Tibial nerve (tissue), 4 donors: ENCODE data around the gene ZNF805. TPM values are rescaled to one million over a fixed set of nuclear protein-coding genes. Genes with fewer than 3 reads are reported as not detected.
A peak's percentile ranks its signal among the peaks of the same experiment; 100 is the strongest.
"Not testable (repeated sequence)": the region's sequence is repeated elsewhere in the genome, so short reads cannot be mapped to it uniquely, and the experiment has no call there.

Experiments used
- DNase-seq, 2 donors: peaks; one replicate each; pipeline ENCODE4 v3.0.0-alpha.2; 2019; ENCODE audit warnings: low spot score in 2 of 2
- H3K27ac ChIP-seq, 4 donors: fragments of 200-600 bp; sonication (generic) in 3 of 4; one replicate each; pipeline ENCODE4 v1.5.1; 2017 to 2019; ENCODE audit warnings: mild to moderate bottlenecking in 1 of 4
- H3K27me3 ChIP-seq, 2 donors: fragments of 200-600 bp; sonication (generic) in 1 of 2; one replicate each; pipeline versions ENCODE4 v1.5.1 to v1.6.0; 2017 to 2019
- H3K36me3 ChIP-seq, 3 donors: fragments of 200-600 bp; sonication (generic); one replicate each; pipeline ENCODE4 v1.5.1; 2018 to 2019
- H3K4me1 ChIP-seq, 4 donors: fragments of 200-600 bp; sonication (generic) in 3 of 4; one replicate each; pipeline ENCODE4 v1.5.1; 2017 to 2019
- H3K4me3 ChIP-seq, 4 donors: fragments of 200-600 bp; sonication (generic) in 3 of 4; one replicate each; pipeline ENCODE4 v1.5.1; 2017 to 2019; ENCODE audit warnings: mild to moderate bottlenecking in 1 of 4, moderate library complexity in 1 of 4
- H3K9me3 ChIP-seq, 4 donors: fragments of 200-600 bp; sonication (generic) in 3 of 4; one replicate each; pipeline ENCODE4 v1.5.1; 2017 to 2019
- EP300 ChIP-seq, 2 donors: sonication (generic); formaldehyde crosslinking; IDR thresholded peaks; one replicate each; pipeline ENCODE4 v1.6.1; 2017; ENCODE audit warnings: antibody characterized with exemption in 2 of 2, mild to moderate bottlenecking in 1 of 2
- POLR2A ChIP-seq, 2 donors: fragments of 450-650 bp; IDR thresholded peaks; one replicate each; pipeline ENCODE4 v1.6.1; 2017; ENCODE audit warnings: antibody characterized with exemption in 2 of 2, mild to moderate bottlenecking in 2 of 2, moderate library complexity in 2 of 2
- WGBS, 2 donors: methylation state at CpG; one replicate each; pipeline ENCODE4 v1.1.5; 2018; 5-methylcytosine and 5-hydroxymethylcytosine counted together
- total RNA-seq, 4 donors: library from RNA; depleted of rRNA; stranded (reverse); fragments of >200 nt; gene quantifications; one replicate each; pipeline ENCODE4 v1.1.0, GENCODE V29; 2016
- TF ChIP-seq, protein P1 (sequence below), 5 experiments: fragments of 200-600 bp in 3 of 5; fragments of 450-650 bp in 2 of 5; sonication (generic) in 3 of 5; IDR thresholded peaks; one replicate each; pipeline ENCODE4 v1.5.1; 2016 to 2019; ENCODE audit warnings: antibody characterized with exemption in 5 of 5, mild to moderate bottlenecking in 3 of 5, moderate library complexity in 2 of 5

Gene ZNF805
- 10 to 100 TPM; 16.2 to 24.7 (median 20.3) TPM for total RNA-seq

DNA sequence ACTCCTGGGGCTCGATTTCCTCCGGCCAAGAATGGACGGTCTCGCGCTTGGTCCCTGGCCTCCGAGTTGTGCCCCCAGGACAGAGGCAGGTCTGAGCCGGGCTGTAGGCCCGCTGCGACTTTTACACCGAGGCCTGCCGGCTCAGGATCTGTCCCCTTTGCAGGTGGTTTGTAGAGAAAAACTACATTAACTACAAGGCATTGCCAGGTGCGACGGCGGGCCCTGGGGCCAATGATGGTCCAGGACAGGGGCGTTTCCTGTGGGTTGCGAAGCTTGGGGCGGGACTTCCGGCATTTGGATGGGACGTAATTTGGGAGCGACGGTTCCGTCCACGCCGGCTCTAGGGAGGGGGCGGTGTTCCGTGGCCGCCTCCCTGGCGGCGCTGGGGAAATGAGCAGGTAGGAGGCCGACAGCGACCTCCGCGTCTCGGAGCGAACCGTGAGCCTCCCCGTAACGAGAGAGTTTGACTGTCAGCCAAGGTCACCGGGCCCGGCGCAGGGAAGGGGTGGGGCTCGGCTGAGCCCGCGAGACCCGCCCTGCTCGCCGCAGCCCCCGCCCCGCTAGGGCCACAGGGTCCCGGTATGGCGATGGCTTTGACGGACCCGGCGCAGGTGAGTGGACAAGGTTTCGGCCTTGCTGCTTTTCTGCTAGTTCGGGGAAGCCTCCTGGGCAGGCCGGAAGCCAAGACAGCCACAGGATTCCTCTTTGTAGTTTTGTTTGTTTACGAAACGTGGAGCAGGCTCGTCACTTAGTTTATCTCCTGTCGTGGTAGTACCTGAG is at the start of gene ZNF805:
TSS of gene ZNF805 (plus strand) at position 322 of the 780 bp plus-strand sequence. CDS start at position 582, 260 bp downstream.
- TF ChIP-seq POLR2A (IDR thresholded peaks at IDR 0.05): peak in 1 of 2 donors; percentile 54
- TF ChIP-seq, protein P1, sequence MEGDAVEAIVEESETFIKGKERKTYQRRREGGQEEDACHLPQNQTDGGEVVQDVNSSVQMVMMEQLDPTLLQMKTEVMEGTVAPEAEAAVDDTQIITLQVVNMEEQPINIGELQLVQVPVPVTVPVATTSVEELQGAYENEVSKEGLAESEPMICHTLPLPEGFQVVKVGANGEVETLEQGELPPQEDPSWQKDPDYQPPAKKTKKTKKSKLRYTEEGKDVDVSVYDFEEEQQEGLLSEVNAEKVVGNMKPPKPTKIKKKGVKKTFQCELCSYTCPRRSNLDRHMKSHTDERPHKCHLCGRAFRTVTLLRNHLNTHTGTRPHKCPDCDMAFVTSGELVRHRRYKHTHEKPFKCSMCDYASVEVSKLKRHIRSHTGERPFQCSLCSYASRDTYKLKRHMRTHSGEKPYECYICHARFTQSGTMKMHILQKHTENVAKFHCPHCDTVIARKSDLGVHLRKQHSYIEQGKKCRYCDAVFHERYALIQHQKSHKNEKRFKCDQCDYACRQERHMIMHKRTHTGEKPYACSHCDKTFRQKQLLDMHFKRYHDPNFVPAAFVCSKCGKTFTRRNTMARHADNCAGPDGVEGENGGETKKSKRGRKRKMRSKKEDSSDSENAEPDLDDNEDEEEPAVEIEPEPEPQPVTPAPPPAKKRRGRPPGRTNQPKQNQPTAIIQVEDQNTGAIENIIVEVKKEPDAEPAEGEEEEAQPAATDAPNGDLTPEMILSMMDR (IDR thresholded peaks at IDR 0.05): peak in 1 of 5 experiments; percentile 55
- peak; percentile 82 to 88 for TF ChIP-seq EP300 (IDR thresholded peaks at IDR 0.05)
- peak within 1 kb of the TSS; percentile 72 to 96 (median 84) for H3K4me3 ChIP-seq
- DNase-seq: peak; percentile 90 to 94
- H3K9me3 ChIP-seq: peaks cover 0 to 5% (median 0%) of the 10 kb centered on the region in 4 donors
- no peaks in the 10 kb centered on the region for H3K27me3 ChIP-seq
- peak within 1 kb of the TSS; percentile 82 to 94 (median 91) for H3K27ac ChIP-seq
- 1 to 2% methylated on average over 29 to 32 of the region's 61 CpGs for WGBS, 2 donors
- H3K36me3 ChIP-seq: peaks cover 2 to 35% (median 13%) of the 10 kb centered on the region in 3 donors
- H3K4me1 ChIP-seq: peaks cover 3 to 25% (median 17%) of the 10 kb centered on the region in 4 donors

DNA sequence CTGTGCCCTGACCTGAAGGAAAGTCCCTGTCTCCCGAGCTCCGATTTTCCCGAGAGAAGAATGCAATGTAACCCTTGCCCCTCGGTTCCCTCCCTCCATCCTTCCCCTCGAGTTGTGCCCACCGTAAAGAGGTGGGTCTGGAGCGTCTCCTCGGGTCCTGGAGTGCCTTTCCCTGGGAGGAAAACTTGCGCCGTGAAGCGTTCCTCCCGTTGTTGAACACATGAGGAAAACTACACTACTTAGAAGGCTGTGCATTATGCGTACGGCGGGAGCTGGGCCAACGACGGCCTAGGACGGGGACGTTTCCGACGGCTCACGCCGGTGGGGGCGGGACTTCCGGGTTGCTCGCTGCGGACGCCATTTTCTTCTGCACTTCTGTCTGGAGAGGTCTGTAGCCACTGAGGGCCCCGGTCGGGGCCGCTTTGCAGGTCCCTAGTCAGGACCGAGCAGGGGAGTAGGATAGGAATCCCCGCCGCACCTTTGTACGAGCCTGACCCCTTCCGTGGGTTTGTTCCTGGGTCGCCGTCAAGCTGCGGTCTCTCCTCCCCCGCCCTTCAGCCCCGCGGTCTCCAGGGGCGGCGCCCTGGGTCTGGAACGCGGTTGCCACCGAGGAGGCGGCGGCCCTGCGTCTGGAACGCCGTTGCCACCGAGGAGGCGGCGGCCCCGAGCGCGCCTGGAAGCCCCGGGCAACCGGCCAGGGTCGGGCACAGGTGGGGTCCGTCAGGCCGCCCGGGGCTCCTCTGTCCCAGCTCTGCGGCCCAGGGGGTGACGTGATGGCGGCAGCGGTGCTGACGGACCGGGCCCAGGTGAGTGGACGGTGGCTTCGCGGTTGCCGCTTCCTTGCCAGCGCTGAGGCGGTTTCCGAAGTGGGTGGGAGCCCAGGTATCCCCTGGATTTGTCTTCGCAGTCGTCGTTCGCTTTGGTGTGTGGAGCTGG is 49.0 kb upstream of the ZNF805 start, which contains the start of gene ZNF264:
TSS of gene ZNF264 (plus strand) at position 360 of the 936 bp plus-strand sequence. CDS start at position 774, 414 bp downstream.
- Histone ChIP-seq H3K4me1 (peaks cover 0 to 26% (median 13%) of the 10 kb centered on the region in 4 donors), H3K4me3 (peak within 1 kb of the TSS; percentile 79 to 99 (median 95)), H3K9me3 (peaks cover 0 to 12% (median 0%) of the 10 kb centered on the region in 4 donors), H3K36me3 (peaks cover 0 to 38% (median 18%) of the 10 kb centered on the region in 3 donors), H3K27me3 (no peaks in the 10 kb centered on the region), H3K27ac (peak within 1 kb of the TSS; percentile 80 to 92 (median 86))
- DNase-seq: peak; percentile 70 to 80
- WGBS, 2 donors: 1 to 2% methylated on average over 58 to 74 of the region's 81 CpGs
- TF ChIP-seq, protein P1 (IDR thresholded peaks at IDR 0.05): no peak
- peak in 1 of 2 donors; percentile 36 for TF ChIP-seq POLR2A (IDR thresholded peaks at IDR 0.05)
- peak; percentile 16 to 69 for TF ChIP-seq EP300 (IDR thresholded peaks at IDR 0.05)

DNA sequence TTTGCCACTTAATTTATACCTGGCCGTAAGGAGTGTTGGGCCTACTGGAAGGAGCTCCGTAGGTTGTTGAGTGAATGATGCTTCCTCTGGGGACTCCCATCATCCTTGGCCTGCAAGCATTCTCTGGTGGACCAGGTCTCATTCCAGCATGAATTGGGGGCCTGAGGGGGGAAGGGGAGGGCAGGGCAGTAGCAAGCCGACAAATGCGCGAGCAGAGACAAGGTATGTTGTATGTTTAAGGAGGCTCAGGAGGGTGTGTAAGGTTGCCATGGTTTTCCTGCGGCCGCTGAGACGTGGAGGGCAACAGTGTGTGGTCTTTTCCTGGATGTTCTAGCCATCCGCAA is 48.4 kb upstream of the ZNF805 start:
- 1 to 7% methylated on average over 9 of the region's 9 CpGs for WGBS, 2 donors
- DNase-seq: no peak
- peak overlapping the region; percentile 79 to 99 (median 95) for H3K4me3 ChIP-seq
- peaks cover 0 to 44% (median 22%) of the 10 kb centered on the region in 3 donors for H3K36me3 ChIP-seq
- H3K27me3 ChIP-seq: no peaks in the 10 kb centered on the region
- no peak for TF ChIP-seq POLR2A (IDR thresholded peaks at IDR 0.05)
- TF ChIP-seq, protein P1 (IDR thresholded peaks at IDR 0.05): no peak
- no peak for TF ChIP-seq EP300 (IDR thresholded peaks at IDR 0.05)
- H3K9me3 ChIP-seq: peaks cover 0 to 19% (median 0%) of the 10 kb centered on the region in 4 donors
- H3K27ac ChIP-seq: peak overlapping the region; percentile 80 to 92 (median 86)
- H3K4me1 ChIP-seq: peaks cover 0 to 26% (median 13%) of the 10 kb centered on the region in 4 donors

DNA sequence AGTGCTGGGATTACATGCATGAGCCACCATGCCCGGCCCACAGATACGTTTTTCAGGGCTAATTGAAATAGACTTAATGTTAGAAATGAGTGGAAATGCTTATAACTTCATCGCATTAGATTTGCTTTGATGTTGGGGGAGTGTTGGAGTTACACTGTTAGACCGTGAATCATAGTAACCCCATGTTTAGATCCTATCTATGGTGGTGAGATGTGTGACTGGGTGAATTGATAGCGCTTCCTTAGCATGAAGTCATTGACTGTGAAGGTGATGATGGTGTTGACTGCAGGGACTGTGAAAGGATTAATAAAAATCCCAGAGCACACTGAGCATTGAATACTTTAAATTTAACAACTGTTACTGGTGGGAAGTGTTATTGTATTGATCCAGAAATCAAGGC is 47.4 kb upstream of the ZNF805 start:
- peaks cover 0 to 54% (median 22%) of the 10 kb centered on the region in 3 donors for H3K36me3 ChIP-seq

DNA sequence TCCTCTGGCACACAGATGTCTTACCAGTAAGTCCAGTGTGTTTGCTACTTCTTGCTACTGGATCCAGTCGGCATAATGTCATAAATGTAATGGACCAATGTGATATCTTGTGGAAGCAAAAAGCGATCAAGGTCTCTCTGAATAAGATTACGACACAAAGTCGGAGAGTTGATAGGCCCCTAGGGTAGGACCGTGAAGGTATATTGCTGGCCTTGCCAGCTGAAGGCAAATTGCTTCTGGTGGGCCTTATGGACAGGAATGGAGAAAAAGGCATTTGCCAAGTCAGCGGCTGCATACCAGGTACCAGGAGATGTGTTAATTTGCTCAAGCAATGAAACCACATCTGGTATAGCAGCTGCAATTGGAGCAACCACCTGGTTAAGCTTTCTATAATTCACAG is 42.6 kb upstream of the ZNF805 start:
- H3K27me3 ChIP-seq, DNase-seq, H3K27ac ChIP-seq, H3K4me3 ChIP-seq: not testable (repeated sequence)
- Histone ChIP-seq H3K4me1 (peaks cover 0 to 25% (median 5%) of the 10 kb centered on the region in 4 donors), H3K9me3 (peaks cover 0 to 63% (median 5%) of the 10 kb centered on the region in 4 donors), H3K36me3 (peaks cover 0 to 100% (median 36%) of the 10 kb centered on the region in 3 donors)
- 97 to 98% methylated on average over 6 of the region's 6 CpGs for WGBS, 2 donors

More for the DNA sequence above, 47.4 kb upstream of the ZNF805 start:
- H3K27me3 ChIP-seq: no peaks in the 10 kb centered on the region
- H3K9me3 ChIP-seq: peaks cover 0 to 25% (median 0%) of the 10 kb centered on the region in 4 donors
- peaks cover 0 to 26% (median 13%) of the 10 kb centered on the region in 4 donors for H3K4me1 ChIP-seq
- 90 to 94% methylated on average over 5 of the region's 5 CpGs for WGBS, 2 donors
- no peak overlapping the region for H3K27ac ChIP-seq
- TF ChIP-seq POLR2A (IDR thresholded peaks at IDR 0.05): no peak
- TF ChIP-seq, protein P1 (IDR thresholded peaks at IDR 0.05): no peak
- no peak for TF ChIP-seq EP300 (IDR thresholded peaks at IDR 0.05)
- H3K4me3 ChIP-seq: peak overlapping the region in 1 of 4 donors; percentile 94
- no peak for DNase-seq
